COLO668 (cell line): ENCODE data around the gene PPFIA3.
A peak's percentile ranks its signal among the peaks of the same experiment; 100 is the strongest.

Source experiments
- DNase-seq: peaks from one replicate; lab custom pipeline; 2025; ENCODE audit not compliant: unreplicated experiment; lab: John Stamatoyannopoulos, UW

Gene PPFIA3

DNA sequence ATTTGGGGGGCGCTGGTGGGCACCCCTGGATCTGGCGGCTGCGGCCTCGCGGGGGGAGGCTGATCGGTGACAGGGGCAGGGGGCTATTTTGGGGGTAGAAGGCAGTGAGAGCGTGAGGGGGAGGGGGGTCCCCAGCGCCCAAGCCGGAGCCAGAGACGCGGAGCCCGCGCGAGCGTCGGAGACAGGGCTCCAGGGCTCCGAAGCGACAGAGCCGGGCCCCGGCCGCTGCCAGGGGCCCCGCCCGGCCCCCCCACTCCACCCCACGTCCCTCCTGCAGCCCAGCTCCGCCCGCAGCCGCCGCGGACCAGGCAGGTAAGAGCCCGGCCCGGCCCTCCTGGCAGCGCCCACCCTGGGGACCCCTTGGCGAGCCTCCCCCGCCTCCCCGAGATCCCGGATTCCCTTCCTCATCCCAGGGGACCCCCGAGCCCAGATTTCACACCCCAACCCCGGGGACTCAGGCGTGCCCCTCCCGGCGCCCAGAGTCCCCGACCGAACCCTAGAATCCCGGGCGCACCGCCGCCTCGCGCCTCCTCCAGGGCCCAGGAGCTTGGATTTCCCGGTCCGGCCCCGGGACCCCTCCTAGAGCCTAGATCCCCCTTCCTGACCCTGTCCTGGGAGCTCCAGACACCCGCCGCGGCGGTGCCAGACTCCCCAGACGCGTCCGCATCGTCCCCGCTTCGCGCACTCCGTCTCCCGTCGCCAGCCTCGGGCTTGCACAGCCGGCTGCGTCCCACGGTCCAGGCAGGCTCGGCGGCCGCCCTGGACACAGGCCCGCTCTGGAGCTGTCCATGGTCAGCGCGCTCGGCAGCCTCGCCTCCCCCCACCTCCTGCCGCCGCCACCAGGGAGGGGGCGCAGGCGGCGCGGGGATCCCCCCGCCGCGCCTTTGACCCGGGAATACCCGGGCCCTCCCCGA, at the start of gene PPFIA3:
PPFIA3 (plus strand) TSS at position 134 of the 914 bp plus-strand sequence. CDS start 8,330 bp downstream, outside the sequence.
- DNase-seq = peak; percentile 42

DNA sequence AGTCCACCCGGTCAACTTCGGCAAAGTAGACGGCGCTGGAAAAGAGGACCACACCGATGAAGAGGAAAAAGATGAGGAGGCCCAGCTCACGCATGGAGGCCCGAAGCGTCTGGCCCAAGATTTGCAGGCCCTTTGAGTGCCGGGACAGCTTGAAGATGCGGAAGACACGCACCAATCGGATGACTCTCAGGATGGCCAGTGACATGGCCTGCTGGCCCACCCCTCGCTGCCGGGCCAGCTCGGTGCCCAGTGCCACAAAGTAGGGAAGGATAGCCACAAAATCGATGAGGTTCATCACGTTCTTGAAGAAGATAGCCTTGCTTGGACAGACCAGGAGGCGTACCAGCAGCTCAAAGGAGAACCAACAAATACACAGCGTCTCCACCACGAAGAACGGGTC, 48.9 kb upstream of the PPFIA3 start:
- DNase-seq = no peak

- DNase-seq = peak; percentile 15
Measured at GRCh38 chr19:49071860-49072547, 47.3 kb upstream of the PPFIA3 start.

- DNase-seq = no peak
Measured at GRCh38 chr19:49073514-49074378, 45.6 kb upstream of the PPFIA3 start.

DNA sequence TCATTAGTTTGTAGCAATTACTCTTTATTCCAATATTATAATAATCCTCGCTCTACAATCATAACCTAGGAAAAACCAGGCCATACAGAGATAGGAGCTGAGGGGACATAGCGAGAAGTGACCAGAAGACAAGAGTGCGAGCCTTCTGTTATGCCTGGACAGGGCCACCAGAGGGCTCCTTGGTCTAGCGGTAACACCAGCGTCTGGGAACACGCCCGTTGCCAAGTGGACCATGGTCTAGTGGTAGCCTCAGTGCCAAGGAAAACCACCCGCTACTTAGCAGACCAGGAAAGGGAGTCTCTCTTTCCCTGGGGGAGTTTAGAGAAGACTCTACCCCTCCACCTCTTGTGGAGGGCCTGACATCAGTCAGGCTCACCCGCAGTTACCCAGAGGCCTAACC, 44.5 kb upstream of the PPFIA3 start:
- DNase-seq = peak; percentile 52

DNA sequence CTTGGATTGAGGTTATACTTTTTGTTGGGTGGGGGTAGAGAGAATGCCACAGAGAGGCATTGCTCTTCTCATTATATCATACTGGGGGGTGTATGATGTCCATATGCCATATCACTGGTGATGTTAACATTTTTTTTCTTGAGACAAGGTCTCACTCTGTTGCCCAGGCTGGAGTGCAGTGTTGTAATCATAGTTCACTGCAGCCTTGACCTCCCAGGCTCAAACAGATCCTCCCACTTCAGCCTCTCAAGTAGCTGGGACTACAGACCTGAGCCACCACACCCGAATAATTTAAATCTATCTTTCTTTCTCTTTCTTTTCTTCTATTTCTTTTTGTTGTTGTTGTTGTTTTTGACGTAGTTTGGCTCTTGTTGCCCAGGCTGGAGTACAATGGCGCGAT, 39.0 kb upstream of the PPFIA3 start:
- no peak for DNase-seq

GRCh38 chr19:49081273-49081672, 38.1 kb upstream of the PPFIA3 start:
- DNase-seq = no peak

DNA sequence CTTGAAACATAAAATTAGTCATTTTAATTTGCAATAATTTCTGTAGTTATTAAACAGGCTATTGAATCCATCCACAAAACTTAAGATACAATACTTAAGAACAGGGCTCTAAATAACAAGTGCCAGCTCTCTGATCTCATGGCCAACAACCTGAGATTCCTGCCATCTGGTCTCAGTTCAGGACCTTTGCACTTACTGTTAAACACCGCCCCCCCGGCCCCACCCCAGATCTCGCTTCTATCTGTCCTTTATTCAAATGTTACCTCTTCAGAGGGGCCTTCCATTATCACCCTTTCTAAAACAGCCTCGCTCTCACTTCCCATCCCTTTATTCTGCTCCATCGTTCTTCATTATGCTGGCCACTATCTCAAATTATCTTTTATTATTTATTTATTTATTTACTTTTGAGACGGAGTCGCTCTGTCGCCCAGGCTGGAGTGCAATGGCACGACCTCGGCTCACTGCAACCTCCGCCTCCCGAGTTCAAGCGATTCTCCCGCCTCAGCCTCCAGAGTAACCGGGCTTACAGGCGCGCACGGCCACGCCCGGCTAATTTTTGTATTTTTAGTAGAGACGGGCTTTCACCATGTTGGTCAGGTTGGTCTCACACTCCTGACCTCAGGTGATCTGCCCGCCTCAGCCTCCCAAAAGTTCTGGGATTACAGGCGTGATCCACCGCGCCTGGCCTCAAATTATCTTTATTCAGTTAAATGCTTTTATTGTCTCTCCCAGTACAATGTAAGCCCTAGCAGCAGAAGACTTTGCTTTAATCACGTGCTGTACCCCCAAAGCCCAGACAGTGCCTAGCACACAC, 34.9 kb upstream of the PPFIA3 start:
- peak; percentile 15 for DNase-seq

GRCh38 chr19:49085020-49085867, 34.1 kb upstream of the PPFIA3 start, which contains the start of gene SNRNP70:
Gene SNRNP70, plus strand, starts transcription at chr19:49085451. Its CDS starts 964 bp downstream, at chr19:49086415.
- DNase-seq = peak; percentile 99

GRCh38 chr19:49085868-49086232, 33.5 kb upstream of the PPFIA3 start:
- DNase-seq = no peak

GRCh38 chr19:49086296-49086695, 33.0 kb upstream of the PPFIA3 start:
- no peak for DNase-seq

GRCh38 chr19:49091391-49092038, 27.8 kb upstream of the PPFIA3 start:
- DNase-seq = no peak

DNA sequence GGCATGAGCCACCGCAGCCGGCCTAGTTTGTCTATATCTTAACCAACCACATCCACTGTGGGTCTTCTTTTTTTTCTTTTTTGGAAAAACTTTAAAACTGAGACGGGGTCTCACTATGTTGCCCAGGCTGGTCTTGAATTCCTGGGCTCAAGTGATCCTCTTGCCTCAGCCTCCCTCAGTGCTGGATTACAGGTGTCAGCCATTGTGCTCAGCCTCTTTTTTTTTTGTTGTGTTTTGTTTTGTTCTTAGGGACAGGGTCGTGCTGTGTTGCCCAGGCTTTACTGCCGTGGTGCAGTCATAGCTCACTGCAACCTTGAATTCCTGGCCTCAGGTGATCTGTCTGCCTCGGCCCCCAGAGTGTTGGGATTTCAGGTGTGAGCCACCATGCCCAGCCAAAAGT, 26.7 kb upstream of the PPFIA3 start:
- no peak for DNase-seq

- no peak for DNase-seq
Measured at GRCh38 chr19:49094505-49095482, 24.6 kb upstream of the PPFIA3 start.

DNA sequence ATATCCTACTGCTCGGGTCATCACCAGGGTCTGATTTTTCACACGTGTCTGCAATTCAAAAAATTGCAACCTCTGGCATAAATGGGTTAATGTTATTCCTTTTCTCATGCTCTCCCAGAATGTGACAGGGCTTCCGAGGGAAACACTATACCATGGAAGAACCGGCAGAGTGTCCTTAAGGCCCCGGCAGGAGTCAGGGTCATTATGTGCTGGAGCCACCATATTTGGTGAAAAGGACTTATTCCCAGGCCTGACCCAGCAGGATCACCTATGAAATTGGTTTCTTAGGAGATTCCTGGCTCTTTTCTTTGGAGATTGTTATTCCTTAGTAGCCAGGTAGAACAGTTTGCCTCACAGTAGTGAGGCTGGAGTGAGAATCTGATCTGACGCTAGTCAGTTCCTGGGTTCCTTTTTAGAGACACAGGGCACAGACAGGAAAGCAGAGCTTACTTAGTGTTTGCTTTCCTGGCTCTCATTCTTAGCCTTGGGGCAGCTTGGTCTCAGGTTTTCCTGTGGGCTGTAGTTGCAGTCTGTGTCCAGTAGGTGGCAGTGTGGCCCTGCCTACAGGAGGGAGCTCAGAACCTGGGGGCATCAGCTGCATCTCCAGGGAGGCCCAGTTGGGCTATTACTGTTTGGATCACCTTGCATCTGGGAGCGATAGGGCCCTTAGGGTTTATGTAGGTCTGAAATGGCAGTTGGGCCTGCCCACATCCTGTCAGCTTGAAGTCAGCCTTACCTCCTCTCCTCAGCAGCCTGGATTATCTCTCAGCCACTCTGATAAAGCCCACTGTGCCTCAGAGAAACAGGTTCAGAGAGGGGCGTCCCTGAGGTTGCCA, 21.7 kb upstream of the PPFIA3 start:
- DNase-seq = peak; percentile 65

DNA sequence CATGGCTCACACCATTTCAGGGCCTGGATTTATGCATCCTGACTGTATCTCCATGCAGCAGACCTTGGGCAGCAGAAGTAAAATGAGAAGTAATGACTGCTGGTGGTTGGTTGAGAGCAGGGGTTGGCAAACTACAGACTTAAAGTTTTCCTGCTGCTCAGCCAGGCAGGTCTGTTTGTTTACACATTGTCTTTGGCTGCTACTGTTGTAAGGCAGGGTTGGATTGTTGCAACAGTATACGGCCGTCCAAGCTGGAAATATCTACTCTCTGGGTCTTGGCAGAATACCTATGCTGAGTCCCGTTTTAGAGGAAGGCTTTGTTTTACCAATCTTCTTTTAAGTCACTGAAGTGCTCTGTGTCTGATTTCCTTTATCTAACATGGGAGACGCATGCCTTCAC, 20.5 kb upstream of the PPFIA3 start:
- no peak for DNase-seq

DNA sequence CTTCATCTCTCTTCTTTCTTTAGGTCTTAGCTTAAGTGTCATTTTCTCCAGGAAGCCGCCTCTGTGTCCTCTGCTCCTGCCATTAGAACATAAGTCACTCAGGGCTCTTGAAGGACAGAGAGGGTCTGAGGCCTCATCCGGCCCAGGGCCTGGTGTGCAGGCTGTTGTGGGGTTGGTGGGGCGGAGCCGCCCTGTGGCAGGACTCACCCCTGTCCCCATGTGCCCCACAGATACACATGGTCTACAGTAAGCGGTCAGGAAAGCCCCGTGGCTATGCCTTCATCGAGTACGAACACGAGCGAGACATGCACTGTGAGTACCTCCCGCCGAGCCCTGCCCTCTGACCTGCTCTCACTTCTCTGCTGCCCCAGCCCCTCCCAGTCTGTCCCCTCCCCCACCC, 18.2 kb upstream of the PPFIA3 start:
- no peak for DNase-seq
